ENCODE data around the gene STK39. TPM values are rescaled to one million over a fixed set of nuclear protein-coding genes. Genes with fewer than 3 reads are reported as not detected.

STK39 gene
- total RNA-seq, 1 experiment from 2014 or later: 13.8 TPM

DNA sequence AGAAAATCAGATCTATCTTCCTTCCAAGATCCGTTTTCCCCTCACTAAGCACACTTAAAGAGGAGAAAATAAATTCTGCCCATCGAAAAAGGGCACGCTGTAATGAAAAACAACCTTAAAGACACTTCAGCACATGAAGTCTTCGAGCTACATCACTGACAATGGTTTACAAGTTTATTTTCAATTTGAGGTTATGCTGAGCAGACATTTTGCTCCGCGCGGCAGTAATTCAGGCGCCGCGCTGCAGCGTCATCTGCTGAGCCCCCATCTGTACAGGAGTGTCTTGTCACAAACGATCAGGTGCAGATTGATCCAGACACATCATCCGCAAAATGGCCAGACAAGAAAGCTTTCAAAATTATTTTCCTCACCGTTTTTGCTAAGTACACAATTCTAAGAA is 341.7 kb downstream of the STK39 start:
- no TSS peak for BruUV-seq (replicated peaks)

More for the DNA sequence above, 341.7 kb downstream of the STK39 start:
- no peak for TF ChIP-seq CTCF (IDR thresholded peaks at IDR 0.05; ENCODE audit: unreplicated experiment)
- Mint-ChIP-seq H3K36me3 (ENCODE audit: insufficient read depth, unreplicated experiment) (no peaks in the 10 kb centered on the region), H3K4me1 (ENCODE audit: insufficient read depth, unreplicated experiment) (no peaks in the 10 kb centered on the region), H3K27ac (ENCODE audit: low read depth, unreplicated experiment) (no peak overlapping the region), H3K9me3 (ENCODE audit: unreplicated experiment) (no peaks in the 10 kb centered on the region), H3K4me3 (ENCODE audit: unreplicated experiment) (no peak overlapping the region), H3K27me3 (ENCODE audit: insufficient read depth, unreplicated experiment) (peaks cover 38% of the 10 kb centered on the region)
- intact Hi-C loops (cut with micrococcal nuclease): no loop called here
- no peak for DNase-seq (ENCODE audit: unreplicated experiment)
- CTCF ChIA-PET: interaction anchor here (0.6 to 1.0 kb wide), 4 partner anchors 33 to 924 kb away, joined by 3 to 9 read pairs (median 4); no protein-coding TSS in a partner anchor
- POLR2A ChIA-PET: no interaction called here

Other genes with a start within 250 kb of the STK39 start
- gene CERS6, start 208.7 kb upstream of the STK39 start, total RNA-seq (2022): 24.3 and 27.4 TPM in 2 replicates

Data from MCF 10A (cell line).